Trophoblast cell (in vitro differentiated cells and primary cell): ENCODE results near the gene RBM38.
"Not testable (repeated sequence)": the region's sequence is repeated elsewhere in the genome, so short reads cannot be mapped to it uniquely, and the experiment has no call there.

Source experiments
- DNase-seq, 2 donors: peaks; one replicate each; pipeline ENCODE4 v3.0.0-alpha.2; 2016
- H2AFZ ChIP-seq: 2 replicates; pipeline ENCODE4 v1.6.1; 2013; ENCODE audit warnings: low read length, moderate library complexity, mild to moderate bottlenecking; ENCODE audit not compliant: insufficient read depth, poor library complexity
- H2AK5ac ChIP-seq: 2 replicates; pipeline ENCODE4 v1.6.1; 2013; ENCODE audit warnings: mild to moderate bottlenecking, low read length
- H2BK120ac ChIP-seq: 2 replicates; pipeline ENCODE4 v1.6.1; 2013; ENCODE audit warnings: low read length, mild to moderate bottlenecking, moderate library complexity; ENCODE audit not compliant: insufficient read depth, poor library complexity
- H2BK12ac ChIP-seq: 2 replicates; pipeline ENCODE4 v1.6.1; 2013; ENCODE audit warnings: mild to moderate bottlenecking, low read length, moderate library complexity
- H2BK5ac ChIP-seq: 2 replicates; pipeline ENCODE4 v1.6.1; 2013; ENCODE audit warnings: low read length, low read depth, moderate library complexity, mild to moderate bottlenecking; ENCODE audit not compliant: poor library complexity
- H3K14ac ChIP-seq: 2 replicates; pipeline ENCODE4 v1.6.1; 2013; ENCODE audit warnings: mild to moderate bottlenecking, low read length
- H3K18ac ChIP-seq: 2 replicates; pipeline ENCODE4 v1.6.1; 2013; ENCODE audit warnings: mild to moderate bottlenecking, low read length
- H3K23ac ChIP-seq: 2 replicates; pipeline ENCODE4 v1.6.1; 2013; ENCODE audit warnings: low read length
- H3K27ac ChIP-seq: 2 replicates; pipeline ENCODE4 v1.5.1; 2013; ENCODE audit warnings: low read depth, mild to moderate bottlenecking, inconsistent platforms, low read length, moderate library complexity
- H3K27me3 ChIP-seq: 2 replicates; pipeline ENCODE4 v1.6.1; 2013; ENCODE audit warnings: inconsistent platforms, mild to moderate bottlenecking, low read length, moderate library complexity; ENCODE audit not compliant: insufficient read depth
- H3K36me3 ChIP-seq, 2 experiments: 1 replicate in 1 of 2; 2 replicates in 1 of 2; pipeline ENCODE4 v1.6.1; 2013; ENCODE audit warnings: low read length in 2 of 2, mild to moderate bottlenecking in 2 of 2, moderate library complexity in 1 of 2; ENCODE audit not compliant: insufficient read depth in 2 of 2, control insufficient read depth in 1 of 2
- H3K4ac ChIP-seq: 2 replicates; pipeline ENCODE4 v1.6.1; 2013; ENCODE audit warnings: low read depth, mild to moderate bottlenecking, low read length, moderate library complexity
- H3K4me1 ChIP-seq, 2 experiments: 1 replicate in 1 of 2; 2 replicates in 1 of 2; pipeline ENCODE4 v1.6.1; 2013; ENCODE audit warnings: low read length in 2 of 2, mild to moderate bottlenecking in 2 of 2, moderate library complexity in 1 of 2; ENCODE audit not compliant: insufficient read depth in 2 of 2, control insufficient read depth in 1 of 2
- H3K4me2 ChIP-seq: 2 replicates; pipeline ENCODE4 v1.6.1; 2013; ENCODE audit warnings: inconsistent platforms, mild to moderate bottlenecking, low read length, moderate library complexity
- H3K4me3 ChIP-seq: 2 replicates; pipeline ENCODE4 v1.5.1; 2013; ENCODE audit warnings: mild to moderate bottlenecking, low read depth, low read length, inconsistent platforms
- H3K79me1 ChIP-seq: one replicate; pipeline ENCODE4 v1.6.1; 2013; ENCODE audit warnings: low read length
- H3K79me2 ChIP-seq: 2 replicates; pipeline ENCODE4 v1.6.1; 2013; ENCODE audit warnings: low read length, mild to moderate bottlenecking; ENCODE audit not compliant: control insufficient read depth, insufficient read depth, poor library complexity
- H3K9ac ChIP-seq: 2 replicates; pipeline ENCODE4 v1.6.1; 2013; ENCODE audit warnings: mild to moderate bottlenecking, low read length
- H3K9me3 ChIP-seq: 2 replicates; pipeline ENCODE4 v1.6.1; 2013; ENCODE audit warnings: low read depth, mild to moderate bottlenecking, control low read depth, inconsistent platforms, low read length; ENCODE audit not compliant: insufficient read depth
- H4K12ac ChIP-seq: 2 replicates; pipeline ENCODE4 v1.6.1; 2013; ENCODE audit warnings: low read depth, mild to moderate bottlenecking, low read length, moderate library complexity
- H4K8ac ChIP-seq: 2 replicates; pipeline ENCODE4 v1.6.1; 2013; ENCODE audit warnings: low read depth, mild to moderate bottlenecking, low read length, moderate library complexity
- H4K91ac ChIP-seq: one replicate; pipeline ENCODE4 v1.6.1; 2013; ENCODE audit warnings: low read depth, mild to moderate bottlenecking, low read length, moderate library complexity
- WGBS: extraction: QIAGEN DNeasy Blood & Tissue Kit; methylation state at CpG from one replicate; pipeline ENCODE4 v1.1.7; 2013; ENCODE audit warnings: missing lambda C conversion rate; ENCODE audit not compliant: insufficient read length, insufficient coverage; ENCODE audit errors: extremely low coverage; 5-methylcytosine and 5-hydroxymethylcytosine counted together

RBM38 gene

GRCh38 chr20:57347393-57347792 lies 43.8 kb upstream of the RBM38 start:
- Histone ChIP-seq H2BK5ac (no peak overlapping the region), H3K4me3 (no peak overlapping the region), H2AK5ac (no peak overlapping the region), H3K4ac (no peak overlapping the region), H3K14ac (no peak overlapping the region), H3K27ac (no peak overlapping the region), H3K79me1 (peaks cover 5% of the 10 kb centered on the region), H3K9me3 (no peaks in the 10 kb centered on the region), H3K9ac (no peak overlapping the region), H4K8ac (no peak overlapping the region), H2AFZ (no peak overlapping the region), H2BK12ac (no peak overlapping the region), H3K36me3 (no peaks in the 10 kb centered on the region), H3K27me3 (no peaks in the 10 kb centered on the region), H4K91ac (no peak overlapping the region), H3K18ac (no peak overlapping the region), H3K79me2 (peaks cover 11% of the 10 kb centered on the region), H2BK120ac (no peak overlapping the region), H3K4me2 (no peak overlapping the region), H4K12ac (no peak overlapping the region), H3K23ac (no peak overlapping the region), H3K4me1 (peaks cover 2 to 6% of the 10 kb centered on the region in 2 experiments)
- WGBS, result no CpG with 5 or more reads among the region's 4 CpGs
- DNase-seq, result no peak

GRCh38 chr20:57348200-57348921 lies 42.8 kb upstream of the RBM38 start:
- not testable (repeated sequence) for DNase-seq, H3K9ac ChIP-seq, H2BK5ac ChIP-seq, H3K79me1 ChIP-seq, H3K27ac ChIP-seq, H3K18ac ChIP-seq, H2BK120ac ChIP-seq, H3K4me2 ChIP-seq, H4K91ac ChIP-seq, H3K36me3 ChIP-seq, H3K9me3 ChIP-seq, H2AFZ ChIP-seq, H3K4ac ChIP-seq, H3K23ac ChIP-seq, H3K27me3 ChIP-seq, H3K4me1 ChIP-seq, H4K12ac ChIP-seq, H3K14ac ChIP-seq, H4K8ac ChIP-seq, H2BK12ac ChIP-seq, H2AK5ac ChIP-seq, H3K4me3 ChIP-seq
- WGBS, result no CpG with 5 or more reads among the region's 47 CpGs
- H3K79me2 ChIP-seq, result peaks cover 11% of the 10 kb centered on the region

GRCh38 chr20:57348922-57349574 lies 42.1 kb upstream of the RBM38 start:
- not testable (repeated sequence) for H2AK5ac ChIP-seq, H3K4me2 ChIP-seq, H2BK5ac ChIP-seq, DNase-seq, H2BK120ac ChIP-seq, H3K36me3 ChIP-seq, H4K8ac ChIP-seq, H4K12ac ChIP-seq, H3K9me3 ChIP-seq, H3K27ac ChIP-seq, H3K14ac ChIP-seq, H3K18ac ChIP-seq, H2AFZ ChIP-seq, H3K9ac ChIP-seq, H3K27me3 ChIP-seq, H4K91ac ChIP-seq, H3K4me1 ChIP-seq, H2BK12ac ChIP-seq, H3K79me1 ChIP-seq, H3K23ac ChIP-seq, H3K4ac ChIP-seq, H3K4me3 ChIP-seq
- WGBS, result no CpG with 5 or more reads among the region's 21 CpGs
- H3K79me2 ChIP-seq, result peaks cover 11% of the 10 kb centered on the region

GRCh38 chr20:57350081-57350710 lies 41.0 kb upstream of the RBM38 start:
- DNase-seq, result peak in 1 of 2 donors; percentile 20
- Histone ChIP-seq H3K79me2 (peaks cover 11% of the 10 kb centered on the region), H3K9ac (no peak overlapping the region), H3K27ac (no peak overlapping the region), H2BK120ac (no peak overlapping the region), H3K79me1 (peaks cover 5% of the 10 kb centered on the region), H3K18ac (no peak overlapping the region), H2AK5ac (no peak overlapping the region), H3K4me1 (peaks cover 2 to 6% of the 10 kb centered on the region in 2 experiments), H3K9me3 (no peaks in the 10 kb centered on the region), H3K4ac (no peak overlapping the region), H3K23ac (no peak overlapping the region), H2BK5ac (no peak overlapping the region), H4K12ac (no peak overlapping the region), H4K91ac (no peak overlapping the region), H3K36me3 (peaks cover 7 to 14% of the 10 kb centered on the region in 2 experiments), H4K8ac (peak overlapping the region; percentile 77), H3K14ac (no peak overlapping the region), H2AFZ (no peak overlapping the region), H3K4me2 (no peak overlapping the region), H3K4me3 (no peak overlapping the region), H3K27me3 (no peaks in the 10 kb centered on the region), H2BK12ac (no peak overlapping the region)
- WGBS, result no CpG with 5 or more reads among the region's 16 CpGs
